GOT3 (cell line): ENCODE measurements around the gene SLN.

ENCODE experiments used
- DNase-seq: peaks from one replicate; lab custom pipeline; 2025; ENCODE audit warnings: mixed read lengths; lab: John Stamatoyannopoulos, UW

The SLN gene

DNA sequence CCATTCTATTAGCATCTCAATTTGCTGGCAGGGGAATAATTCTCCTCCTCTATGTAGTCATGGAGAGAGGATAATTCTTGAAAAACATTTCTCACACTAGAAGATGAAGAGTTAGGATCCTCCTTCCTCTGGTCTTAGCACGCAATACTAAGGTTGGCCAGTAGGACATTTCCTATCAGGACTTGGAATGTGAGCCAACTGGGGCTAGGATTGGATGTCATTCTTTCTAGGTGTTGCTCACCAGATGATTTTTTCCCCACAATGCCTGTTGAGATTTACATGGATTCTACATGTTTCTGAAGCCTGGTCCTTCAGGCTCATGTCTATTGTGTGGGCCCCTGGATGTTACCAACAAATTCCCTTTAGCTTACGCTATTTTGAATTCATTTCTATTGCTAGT, 28.0 kb downstream of the SLN start:
- no peak for DNase-seq

DNA sequence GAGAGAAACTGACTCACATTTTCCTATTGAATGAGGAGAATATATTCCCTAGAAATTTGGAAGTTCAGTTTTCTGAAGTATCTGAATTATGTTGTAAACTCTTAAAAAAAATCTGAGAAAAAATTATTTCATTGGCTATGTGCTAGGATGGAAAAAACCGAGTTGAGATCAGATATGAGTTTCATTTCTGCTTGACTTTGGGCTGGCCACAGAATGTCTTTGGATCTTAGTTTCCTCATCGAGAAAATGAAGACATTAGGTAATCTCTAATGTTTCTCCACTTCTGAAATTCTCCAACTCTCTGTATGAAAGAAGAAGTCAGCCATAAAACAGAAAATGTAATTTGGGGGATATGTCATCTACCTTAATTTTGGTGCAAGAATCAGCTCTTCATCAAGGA, 28.8 kb downstream of the SLN start:
- DNase-seq = no peak

DNA sequence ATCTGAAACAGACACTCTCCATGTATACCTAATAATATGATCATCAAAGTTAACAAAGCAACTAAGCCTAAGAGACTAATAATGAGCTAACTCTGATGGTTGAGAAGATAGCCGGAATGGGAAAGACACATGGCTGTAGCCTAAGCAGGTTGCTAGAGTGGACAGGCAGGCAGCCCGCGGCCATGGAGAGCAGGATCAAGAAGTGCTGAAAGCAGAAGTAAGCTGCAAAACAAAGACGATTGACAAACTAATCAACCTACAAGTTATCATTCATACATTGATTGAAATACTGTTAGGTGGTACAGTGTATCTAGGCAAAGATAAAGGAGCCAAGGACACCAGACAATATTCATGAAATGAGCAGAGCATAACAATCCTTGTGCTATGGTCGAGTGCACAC, 29.3 kb downstream of the SLN start:
- DNase-seq = no peak

DNA sequence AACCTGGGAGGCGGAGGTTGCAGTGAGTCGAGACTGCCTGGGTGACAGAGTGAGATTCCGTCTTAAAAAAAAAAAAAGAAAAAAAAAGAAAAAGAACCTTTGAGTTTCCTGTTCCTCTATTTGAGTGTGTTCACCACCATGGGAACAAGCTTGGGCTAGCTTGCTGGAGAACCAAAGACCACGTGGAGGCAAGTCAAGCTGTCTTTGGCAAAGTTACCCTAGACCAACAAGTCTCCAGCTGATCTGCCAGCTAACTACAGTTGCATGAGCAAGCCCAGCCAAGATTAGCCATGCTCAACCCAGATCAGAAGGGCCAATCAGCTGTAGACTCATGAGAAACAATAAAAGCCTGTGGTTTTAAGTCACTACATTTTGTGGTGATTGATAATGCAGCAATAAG, 29.7 kb downstream of the SLN start:
- no peak for DNase-seq

DNA sequence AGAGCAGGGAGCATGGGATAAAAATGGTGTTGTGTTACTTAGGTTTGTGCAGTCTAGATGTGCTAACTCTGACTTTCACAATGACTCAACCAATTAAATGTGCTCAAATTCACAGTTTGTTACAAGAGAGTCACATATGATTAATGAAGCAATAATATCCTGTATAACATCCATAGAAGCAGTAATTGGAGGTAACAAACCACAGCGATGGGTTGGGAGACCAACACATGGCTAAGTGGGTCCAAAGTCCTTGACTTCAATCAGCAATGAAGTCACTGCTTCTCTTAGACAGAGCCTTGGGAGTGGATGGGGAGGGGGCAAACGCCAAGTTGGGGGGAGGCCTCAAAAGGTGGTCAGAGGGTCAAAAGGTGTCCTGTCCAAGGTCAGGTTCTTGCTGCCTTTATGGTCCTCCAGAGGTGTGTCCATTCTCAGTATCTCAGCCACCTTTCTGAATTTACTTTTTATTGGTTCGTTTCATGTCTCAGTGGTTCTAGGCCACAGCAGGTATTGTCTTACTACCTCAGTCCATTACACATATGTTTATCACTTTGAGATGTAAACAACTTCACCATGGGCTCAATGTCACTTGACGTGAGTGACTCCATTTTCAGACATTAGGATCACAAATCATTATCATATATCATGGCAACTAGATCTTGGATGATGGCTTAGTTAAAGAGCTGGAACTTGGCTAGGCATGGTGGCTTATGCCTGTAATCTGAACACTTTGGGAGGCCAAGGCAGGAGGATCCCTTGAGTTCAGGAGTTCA, 32.4 kb downstream of the SLN start:
- no peak for DNase-seq

DNA sequence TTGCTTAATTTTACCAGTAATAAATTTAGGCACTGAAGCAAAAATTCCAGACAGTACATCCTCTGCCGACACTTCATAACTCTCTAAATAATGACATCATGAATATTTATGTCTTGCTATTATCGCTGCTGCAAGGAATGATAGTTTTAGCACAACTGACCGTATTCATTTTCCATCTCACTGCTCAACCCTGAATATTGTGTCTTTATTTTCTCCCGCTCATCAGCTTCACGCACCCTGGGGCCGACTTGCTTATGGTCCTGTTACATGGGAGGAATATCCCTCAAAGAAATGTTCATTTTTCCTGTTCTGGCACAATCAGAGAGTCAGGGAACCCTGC, 33.3 kb downstream of the SLN start:
- DNase-seq = no peak

DNA sequence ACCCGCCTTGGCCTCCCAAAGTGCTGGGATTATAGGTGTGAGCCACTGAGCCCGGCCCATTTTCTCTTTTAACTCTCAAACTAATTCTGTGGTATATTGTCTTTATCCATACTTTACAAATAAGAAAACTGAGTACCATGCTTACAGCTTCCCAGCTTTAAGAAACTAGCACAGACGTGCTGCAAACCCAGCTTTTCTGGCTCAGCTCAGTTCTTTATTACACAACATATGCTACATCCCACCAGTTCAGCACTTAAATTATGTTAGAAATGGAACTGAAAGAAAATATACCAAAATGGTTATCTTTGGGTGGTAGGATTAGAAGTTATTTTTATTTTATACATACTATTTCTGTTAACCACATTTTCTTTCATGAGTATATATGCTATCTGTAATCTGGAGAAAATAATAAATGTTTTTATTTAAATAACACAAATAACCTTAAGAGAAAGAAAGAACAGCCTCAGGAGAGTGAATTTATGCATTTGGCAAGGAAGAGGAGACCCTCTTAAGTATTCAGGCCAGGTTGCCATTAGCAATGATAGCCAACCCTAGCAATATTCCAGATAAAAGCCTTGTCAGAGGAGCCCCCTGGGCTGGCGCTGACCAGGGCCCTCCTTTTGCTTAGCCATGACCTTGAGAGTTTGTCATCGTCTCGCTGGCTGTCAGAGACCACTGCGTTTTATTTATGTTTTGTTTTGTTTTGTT, 33.8 kb downstream of the SLN start:
- no peak for DNase-seq

DNA sequence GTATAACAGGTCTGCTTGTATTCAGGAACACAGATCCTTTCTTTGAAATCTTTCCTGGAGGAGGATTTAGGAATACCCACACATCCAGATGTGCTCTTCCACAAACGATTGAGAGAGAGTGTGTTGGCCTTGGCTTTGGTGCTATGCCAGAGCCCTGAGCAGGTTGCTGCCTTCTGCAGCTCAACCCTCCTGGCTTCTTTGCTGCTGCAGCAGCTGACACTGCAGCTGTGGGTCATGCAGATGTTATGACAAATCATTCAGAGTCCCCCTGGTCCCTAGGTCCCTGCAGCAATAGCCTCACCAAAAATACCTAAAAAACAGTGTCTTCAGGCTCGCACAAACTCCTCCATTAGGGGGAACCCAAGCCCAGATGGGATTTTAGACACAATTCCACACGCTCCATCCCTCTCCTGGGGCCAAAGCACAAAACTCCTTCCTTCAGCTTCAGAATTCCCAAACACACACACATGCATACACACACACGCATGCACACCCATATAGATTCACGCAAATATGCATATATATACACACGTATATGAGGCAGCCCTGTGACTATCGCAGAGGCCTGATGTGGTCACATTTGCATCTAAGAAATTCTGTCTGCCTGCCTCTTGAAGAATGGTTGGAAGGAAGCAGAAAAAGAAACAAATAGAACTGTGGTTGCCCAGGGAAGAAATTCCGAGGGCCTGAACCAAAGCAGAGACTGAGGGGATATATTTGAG, 35.4 kb downstream of the SLN start:
- DNase-seq = no peak

DNA sequence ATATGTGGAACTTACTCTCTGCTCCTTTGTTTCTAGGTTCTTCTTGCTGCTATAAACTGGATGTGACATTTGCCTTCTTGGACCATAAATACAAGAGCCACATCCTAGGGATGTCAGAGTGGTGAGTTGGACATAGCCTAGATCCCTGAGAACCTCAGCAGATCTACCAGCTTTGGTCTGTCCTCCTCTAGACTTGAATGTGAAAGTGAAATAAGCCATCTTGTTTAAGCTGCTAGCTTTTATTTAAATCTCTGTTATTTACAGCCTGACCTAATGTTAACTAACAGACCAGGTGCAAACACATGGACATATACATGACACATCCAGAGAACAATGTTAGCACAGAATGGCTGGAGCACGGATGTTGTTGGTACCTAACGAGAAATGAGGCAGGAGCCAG, 36.0 kb downstream of the SLN start:
- no peak for DNase-seq

DNA sequence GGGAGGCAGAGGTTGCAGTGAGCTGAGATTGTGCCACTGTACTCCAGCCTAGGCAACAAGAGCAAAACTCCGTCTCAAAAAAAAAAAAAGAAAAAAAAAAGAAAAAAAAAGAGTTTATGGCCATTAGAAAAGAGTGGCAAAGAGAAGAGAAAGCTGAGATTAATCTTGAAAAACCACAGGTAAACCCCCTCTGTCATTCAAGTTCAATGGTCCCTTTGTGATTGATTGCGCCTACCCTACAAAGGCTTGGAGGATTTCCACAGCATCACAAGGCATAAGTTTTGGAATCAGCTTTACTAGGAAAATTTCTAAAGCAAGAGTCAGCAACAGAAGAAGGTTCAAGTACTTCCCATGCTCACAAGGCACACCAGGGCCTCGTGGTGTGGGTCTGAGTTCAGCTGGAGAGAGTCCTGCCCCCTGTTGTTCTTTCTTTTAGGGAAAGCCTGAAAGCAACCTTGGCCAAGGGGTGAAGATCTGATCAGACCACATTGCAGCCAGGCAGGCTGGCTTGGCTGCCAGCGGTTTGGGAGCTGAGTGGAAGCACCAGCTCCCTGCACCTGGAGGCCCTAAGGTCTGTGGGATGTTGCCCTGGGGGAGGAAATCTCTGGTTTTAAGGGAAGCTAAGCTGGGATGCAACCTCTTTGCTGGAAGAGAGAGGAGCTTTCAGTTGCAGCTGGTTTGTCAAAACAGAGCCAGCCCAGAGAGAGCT, 41.8 kb downstream of the SLN start:
- DNase-seq = no peak

DNA sequence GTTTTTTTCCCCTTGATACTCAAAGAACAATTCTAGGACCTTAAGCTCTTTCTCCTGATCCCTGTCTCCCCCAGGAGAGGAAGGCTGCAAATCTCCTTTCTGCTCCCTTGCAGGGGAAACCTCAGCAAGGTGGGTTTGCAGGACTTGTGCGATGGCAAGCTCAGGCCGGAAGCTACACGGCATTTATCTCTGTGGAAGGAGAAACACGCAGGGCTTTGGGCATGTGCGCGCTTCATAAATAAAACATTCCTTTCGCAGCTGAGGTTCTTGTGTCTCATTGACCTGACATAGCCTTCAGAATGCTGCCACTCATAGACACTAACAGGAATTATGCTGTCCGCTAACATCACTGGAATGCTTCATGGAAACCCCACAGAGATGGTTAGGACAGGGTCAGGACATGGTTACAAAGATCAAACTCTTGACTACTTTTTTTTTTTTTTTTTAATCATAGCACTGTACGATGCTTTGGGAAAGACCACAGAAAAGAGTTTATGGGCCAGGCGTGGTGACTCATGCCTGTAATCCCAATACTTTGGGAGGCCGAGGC, 42.6 kb downstream of the SLN start:
- DNase-seq = no peak

DNA sequence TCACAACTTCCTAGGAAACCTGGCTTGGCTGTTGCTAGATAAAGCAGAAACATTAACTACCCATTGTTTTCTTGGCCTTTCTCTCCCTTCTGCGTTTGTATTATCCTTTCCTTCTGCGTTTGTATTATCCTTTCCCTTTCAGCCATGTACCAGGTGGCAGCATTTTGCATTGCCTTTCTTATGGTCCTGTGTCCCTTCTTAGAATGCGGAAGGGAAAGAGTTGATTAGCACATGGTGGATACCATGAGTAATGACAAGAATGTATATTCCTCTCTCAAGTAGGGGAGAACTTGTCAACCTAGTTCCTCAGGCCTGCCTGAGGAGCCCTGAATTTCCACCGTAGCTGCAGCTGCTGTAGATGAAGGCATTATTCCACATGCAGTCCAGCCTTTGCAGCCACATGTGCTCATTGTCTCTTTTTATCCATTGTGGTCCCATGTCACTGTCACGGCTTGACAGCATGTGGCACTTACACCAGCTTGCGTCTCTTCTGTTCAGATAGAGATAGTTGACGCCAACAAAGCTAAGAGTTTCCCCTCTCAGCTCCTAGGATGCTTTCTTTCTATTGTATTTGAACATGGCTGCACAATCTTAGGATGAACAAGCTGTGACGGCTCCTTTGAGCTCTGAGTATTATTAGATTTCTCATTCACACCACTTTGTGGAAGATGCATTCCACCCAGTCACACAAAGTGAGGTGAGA, 44.8 kb downstream of the SLN start:
- no peak for DNase-seq

DNA sequence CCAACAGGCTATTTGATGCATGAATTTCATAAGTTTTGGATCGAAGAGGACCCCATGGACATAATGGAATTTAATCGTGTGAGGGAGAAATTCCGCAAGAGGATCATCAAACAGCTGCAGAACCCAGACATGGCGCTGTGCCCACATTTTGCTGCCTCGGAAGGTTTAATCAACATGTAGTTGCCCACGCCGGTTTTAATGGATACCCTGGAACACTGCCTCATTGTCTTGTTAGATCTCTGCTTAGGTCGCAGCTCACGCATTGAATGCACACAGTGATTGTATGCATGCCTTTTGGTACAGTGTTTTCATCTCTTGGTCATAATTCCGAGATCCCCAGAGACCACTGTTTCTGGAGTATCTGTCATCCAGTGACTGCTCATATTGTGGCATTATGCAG, 46.8 kb downstream of the SLN start:
- DNase-seq = no peak

DNA sequence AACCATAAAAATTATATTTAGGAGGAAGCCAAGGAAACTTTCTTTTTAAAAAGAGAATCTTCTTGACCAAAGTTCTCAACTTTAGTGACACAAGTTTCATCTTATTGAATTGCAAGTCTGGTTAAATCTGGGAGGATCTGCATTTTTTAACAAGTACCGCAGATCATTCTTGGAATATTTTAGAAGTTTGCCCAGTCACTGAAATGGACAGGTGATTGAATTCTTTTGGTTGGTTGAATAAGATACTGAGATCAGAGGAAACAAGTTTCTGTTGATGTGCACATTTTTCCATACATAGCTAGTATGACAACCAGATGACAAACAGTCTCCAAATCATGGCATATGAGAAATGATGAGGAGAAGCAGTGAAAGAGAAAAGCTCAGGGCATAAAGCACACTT, 50.2 kb downstream of the SLN start:
- DNase-seq = no peak

DNA sequence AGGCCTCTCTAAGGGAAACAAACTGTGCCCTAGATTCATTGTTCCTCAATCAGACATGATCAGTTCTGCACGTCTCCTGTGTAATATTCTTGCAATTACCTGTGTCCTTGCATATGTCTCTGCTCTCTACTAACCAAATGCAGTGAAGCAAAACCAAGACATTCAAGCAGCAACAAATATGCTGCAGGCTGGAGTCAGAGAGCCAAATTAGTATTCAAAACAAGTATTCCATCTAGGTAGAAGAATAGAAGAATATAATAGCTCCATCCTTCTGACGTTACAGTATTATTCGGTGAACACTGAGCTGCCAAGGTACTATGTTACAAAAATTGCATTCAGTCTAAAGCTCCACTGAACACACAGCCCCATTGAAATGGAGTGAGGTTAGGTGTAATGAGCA, 51.8 kb downstream of the SLN start:
- no peak for DNase-seq

DNA sequence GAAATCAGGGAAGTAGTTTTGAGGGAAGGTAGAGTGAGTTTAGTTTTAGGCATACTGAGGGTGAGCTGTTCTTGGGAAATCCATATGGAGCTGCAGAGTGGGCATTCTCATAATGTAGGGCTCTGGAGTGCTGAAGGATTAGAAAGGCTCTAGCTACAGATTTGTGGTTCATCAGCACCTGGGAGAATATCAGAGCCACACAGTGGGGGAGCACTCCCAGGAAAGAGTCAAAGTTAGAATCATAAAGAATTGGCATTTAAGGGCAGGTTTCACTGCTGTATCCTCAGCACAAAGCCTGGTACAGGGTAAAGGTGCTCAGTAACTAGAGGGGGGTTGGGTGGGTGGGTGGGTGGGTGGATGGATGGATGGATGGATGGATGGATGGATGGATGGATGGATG, 52.5 kb downstream of the SLN start:
- no peak for DNase-seq
